GM19452 (cell line): Measurements from ENCODE around the gene OVCH1.
"Not testable (repeated sequence)": the region's sequence is repeated elsewhere in the genome, so short reads cannot be mapped to it uniquely, and the experiment has no call there.

Experiments
- ATAC-seq: cut with Tn5 transposase; IDR thresholded peaks from one replicate; pipeline ENCODE4 v1.9.1; 2021; ENCODE audit not compliant: unreplicated experiment

OVCH1 gene

GRCh38 chr12:29499235-29499634, 1.7 kb upstream of the OVCH1 start:
- ATAC-seq, result no peak

GRCh38 chr12:29492891-29493290, 4.6 kb downstream of the OVCH1 start:
- no peak for ATAC-seq

- ATAC-seq, result no peak
Measured at GRCh38 chr12:29486972-29487371, 10.5 kb downstream of the OVCH1 start.

- no peak for ATAC-seq
Measured at GRCh38 chr12:29463198-29463597, 34.3 kb downstream of the OVCH1 start.

GRCh38 chr12:29460082-29460481, 37.4 kb downstream of the OVCH1 start:
- no peak for ATAC-seq

- ATAC-seq, result no peak
Measured at GRCh38 chr12:29455087-29455486, 42.4 kb downstream of the OVCH1 start.

GRCh38 chr12:29451888-29452287, 45.6 kb downstream of the OVCH1 start:
- no peak for ATAC-seq

- ATAC-seq, result no peak
Measured at GRCh38 chr12:29448157-29448556, 49.3 kb downstream of the OVCH1 start.

GRCh38 chr12:29447285-29447975, 50.1 kb downstream of the OVCH1 start:
- ATAC-seq, result no peak

GRCh38 chr12:29439506-29439905, 58.0 kb downstream of the OVCH1 start:
- no peak for ATAC-seq

GRCh38 chr12:29438752-29439408, 58.6 kb downstream of the OVCH1 start:
- no peak for ATAC-seq

- no peak for ATAC-seq
Measured at GRCh38 chr12:29437575-29437974, 59.9 kb downstream of the OVCH1 start.

GRCh38 chr12:29436815-29437214, 60.7 kb downstream of the OVCH1 start:
- ATAC-seq, result not testable (repeated sequence)

GRCh38 chr12:29431513-29431912, 66.0 kb downstream of the OVCH1 start:
- no peak for ATAC-seq

- no peak for ATAC-seq
Measured at GRCh38 chr12:29430716-29431044, 66.8 kb downstream of the OVCH1 start.

- ATAC-seq, result no peak
Measured at GRCh38 chr12:29429999-29430715, 67.3 kb downstream of the OVCH1 start.

GRCh38 chr12:29428633-29429032, 68.9 kb downstream of the OVCH1 start:
- peak; percentile 49 for ATAC-seq

GRCh38 chr12:29427964-29428363, 69.5 kb downstream of the OVCH1 start:
- ATAC-seq, result peak; percentile 91

- ATAC-seq, result no peak
Measured at GRCh38 chr12:29426498-29426897, 71.0 kb downstream of the OVCH1 start.

- no peak for ATAC-seq
Measured at GRCh38 chr12:29425722-29426121, 71.8 kb downstream of the OVCH1 start.

- ATAC-seq, result no peak
Measured at GRCh38 chr12:29416748-29417147, 80.7 kb downstream of the OVCH1 start.

- ATAC-seq, result no peak
Measured at GRCh38 chr12:29415111-29415510, 82.4 kb downstream of the OVCH1 start.
